Stimulated activated CD4-positive, alpha-beta T cell treated with anti-CD3 and anti-CD28 coated beads, Interleukin-1b, Interleukin-23, amount 100 ng/mL, for 48 hours (primary cell): ENCODE results near the gene ADAMTS4.

ENCODE experiments used
- DNase-seq: peaks from one replicate; pipeline ENCODE4 v3.0.0-alpha.2; 2020

Gene ADAMTS4

DNA sequence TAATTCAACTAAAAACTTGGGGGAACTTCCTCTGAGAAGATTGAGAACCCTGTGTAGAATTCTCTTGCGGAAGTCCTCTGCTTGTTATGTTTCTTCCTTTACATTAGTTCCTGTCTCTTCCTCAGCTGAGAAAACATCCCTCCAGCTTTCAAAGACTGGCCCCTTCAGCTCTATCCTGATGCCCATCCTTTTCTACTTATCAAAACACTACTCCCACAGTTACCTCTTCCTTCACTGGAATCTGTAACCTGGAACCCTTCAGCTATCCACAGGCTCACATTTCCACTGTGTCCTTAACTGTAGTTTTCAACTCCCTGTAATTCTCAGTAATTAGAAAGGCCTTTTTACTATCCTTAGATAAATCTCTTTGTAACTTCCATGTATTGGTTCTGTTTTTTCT is 60.4 kb downstream of the ADAMTS4 start:
- no peak for DNase-seq

GRCh38 chr1:161137881-161138280 is 61.0 kb downstream of the ADAMTS4 start:
- DNase-seq = no peak
